ENCODE results near the gene SUFU.

The SUFU gene

GRCh38 chr10:102668326-102669107 lies 164.7 kb downstream of the SUFU start:
- peaks cover 30% of the 10 kb centered on the region for H3K4me1 ChIP-seq
- no peak for DNase-seq
- no peaks in the 10 kb centered on the region for H3K27me3 ChIP-seq
- no peaks in the 10 kb centered on the region for H3K9me3 ChIP-seq
- no peaks in the 10 kb centered on the region for H3K36me3 ChIP-seq
- H3K4me3 ChIP-seq (ENCODE audit: low read depth, low read length): no peak overlapping the region
- no peak for TF ChIP-seq CTCF (IDR thresholded peaks at IDR 0.05; ENCODE audit: low read depth, low read length)

GRCh38 chr10:102669206-102670064 lies 165.7 kb downstream of the SUFU start:
- peak; percentile 51 for DNase-seq
- TF ChIP-seq CTCF (IDR thresholded peaks at IDR 0.05; ENCODE audit: low read depth, low read length): peak; percentile 62
- Histone ChIP-seq H3K9me3 (no peaks in the 10 kb centered on the region), H3K4me1 (peaks cover 35% of the 10 kb centered on the region), H3K27me3 (no peaks in the 10 kb centered on the region), H3K4me3 (ENCODE audit: low read depth, low read length) (no peak overlapping the region), H3K36me3 (no peaks in the 10 kb centered on the region)

- no peak overlapping the region for H3K4me3 ChIP-seq (ENCODE audit: low read depth, low read length)
These were observed 166.4 kb downstream of the SUFU start for GRCh38 chr10:102670065-102670670.

GRCh38 chr10:102670871-102671434 lies 167.2 kb downstream of the SUFU start:
- Histone ChIP-seq H3K9me3 (no peaks in the 10 kb centered on the region), H3K27me3 (no peaks in the 10 kb centered on the region), H3K4me1 (peaks cover 47% of the 10 kb centered on the region), H3K4me3 (ENCODE audit: low read depth, low read length) (no peak overlapping the region), H3K36me3 (no peaks in the 10 kb centered on the region)
- no peak for TF ChIP-seq CTCF (IDR thresholded peaks at IDR 0.05; ENCODE audit: low read depth, low read length)
- DNase-seq: peak; percentile 57

More at GRCh38 chr10:102670065-102670670, 166.4 kb downstream of the SUFU start:
- Histone ChIP-seq H3K9me3 (no peaks in the 10 kb centered on the region), H3K36me3 (no peaks in the 10 kb centered on the region), H3K27me3 (no peaks in the 10 kb centered on the region), H3K4me1 (peaks cover 39% of the 10 kb centered on the region)
- no peak; the same call in 1 of the 2 replicates for TF ChIP-seq CTCF (IDR thresholded peaks at IDR 0.05; ENCODE audit: low read depth, low read length)
- DNase-seq: no peak

GRCh38 chr10:102673236-102673818 lies 169.6 kb downstream of the SUFU start:
- no peak for TF ChIP-seq CTCF (IDR thresholded peaks at IDR 0.05; ENCODE audit: low read depth, low read length)
- Histone ChIP-seq H3K36me3 (no peaks in the 10 kb centered on the region), H3K4me1 (peaks cover 63% of the 10 kb centered on the region), H3K4me3 (ENCODE audit: low read depth, low read length) (peak overlapping the region; percentile 51), H3K27me3 (no peaks in the 10 kb centered on the region), H3K9me3 (no peaks in the 10 kb centered on the region)
- no peak for DNase-seq

All from BE2C (cell line).